T-helper 1 cell treated with Interleukin-12 subunit alpha and Interleukin-12 subunit beta and Interleukin-4 antibody, amounts not matched to agents 30 ng/mL and 1 ng/mL, for 36 hours (primary cell): ENCODE data around the gene DMKN. TPM values are rescaled to one million over a fixed set of nuclear protein-coding genes. Genes with fewer than 3 reads are reported as not detected.
"Not testable (repeated sequence)": the region's sequence is repeated elsewhere in the genome, so short reads cannot be mapped to it uniquely, and the experiment has no call there.

Experiments
- intact Hi-C: fragments of 100-400 bp; cut with micrococcal nuclease; formaldehyde crosslinking; loops from one replicate; pipeline ENCODE4 v1.15.1; 2024
- total RNA-seq: library from RNA; stranded (reverse); gene quantifications from 2 replicates; pipeline ENCODE4 v1.2.3, GENCODE V29; 2022

DMKN gene
- total RNA-seq, 1 donor from 2014 or later = not detected

DNA sequence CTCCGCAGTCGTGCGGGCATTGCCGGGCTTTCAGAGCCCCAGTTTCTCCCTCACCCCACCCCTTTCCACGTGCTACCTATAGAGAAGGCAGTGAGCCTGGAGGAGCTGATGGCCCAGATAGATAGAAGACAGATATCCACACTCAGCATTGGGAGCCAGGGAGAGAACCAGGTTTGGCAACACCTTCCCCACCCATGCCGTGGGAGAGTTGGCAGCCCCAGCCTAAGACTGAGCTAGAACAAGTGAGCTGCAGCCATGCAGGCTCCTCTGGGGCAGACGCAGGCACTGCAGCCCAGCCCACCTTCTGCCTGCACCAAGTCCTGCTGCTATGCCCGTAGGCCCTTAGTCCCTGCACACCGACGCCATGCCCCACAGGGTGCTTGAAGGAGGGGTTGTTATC, 12.8 kb downstream of the DMKN start:
- intact Hi-C loops = no loop called here

- intact Hi-C loops = no loop called here
These were observed 14.4 kb downstream of the DMKN start for GRCh38 chr19:35498984-35499527.

GRCh38 chr19:35498220-35498619, 15.2 kb downstream of the DMKN start:
- intact Hi-C loops = no loop called here

- intact Hi-C loops = no loop called here
These were observed 16.0 kb downstream of the DMKN start for GRCh38 chr19:35497406-35497805.

GRCh38 chr19:35495107-35496064, 18.1 kb downstream of the DMKN start:
- intact Hi-C loops = loop anchor here (1.0 kb wide), 3 partner anchors 143 to 428 kb away; no protein-coding TSS in a partner anchor

DNA sequence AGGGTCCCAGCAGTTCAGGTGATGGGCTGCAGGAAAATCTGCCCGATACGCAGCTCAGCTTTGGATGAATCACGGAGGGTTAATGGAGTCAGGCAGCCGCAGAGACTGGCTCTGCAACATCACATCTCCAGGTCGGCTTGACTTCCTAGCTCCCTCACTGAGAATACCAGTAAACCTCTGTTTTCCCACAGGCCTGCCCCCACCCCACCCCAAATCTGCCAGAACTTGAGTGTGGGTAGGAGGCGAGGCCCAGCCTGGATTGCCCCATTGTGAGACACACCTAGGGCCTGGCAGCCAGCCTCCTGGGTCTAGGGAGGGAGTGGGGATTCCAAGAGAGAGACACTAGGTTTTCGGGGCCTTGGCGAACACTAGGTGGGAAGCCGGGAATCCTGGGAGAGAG, 19.5 kb downstream of the DMKN start:
- intact Hi-C loops = no loop called here

GRCh38 chr19:35491836-35492360, 21.6 kb downstream of the DMKN start:
- intact Hi-C loops = no loop called here

DNA sequence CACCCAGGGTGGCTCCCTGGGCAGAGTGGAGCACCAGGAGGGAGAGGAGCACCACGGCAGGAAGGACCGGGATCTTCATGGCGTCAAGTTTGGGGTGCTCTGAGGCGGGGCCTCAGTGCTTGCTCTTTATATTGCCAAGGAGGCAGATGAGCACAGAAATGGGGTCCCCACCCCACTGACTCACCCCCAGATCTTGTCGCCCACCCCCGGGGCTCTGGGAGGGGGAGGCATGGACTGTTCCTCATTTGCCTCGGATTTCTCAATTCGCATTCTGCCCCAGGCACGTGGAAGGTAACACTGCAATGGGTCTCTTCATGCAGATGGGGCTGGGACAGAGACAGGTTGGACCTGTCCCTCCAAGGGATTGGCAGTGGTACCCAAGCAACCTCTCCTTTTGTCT, 23.1 kb downstream of the DMKN start, which contains the start of gene KRTDAP:
KRTDAP (minus strand) TSS at position 101 of the 400 bp plus-strand sequence; CDS start at position 79, 22 bp downstream.
- intact Hi-C loops = no loop called here

DNA sequence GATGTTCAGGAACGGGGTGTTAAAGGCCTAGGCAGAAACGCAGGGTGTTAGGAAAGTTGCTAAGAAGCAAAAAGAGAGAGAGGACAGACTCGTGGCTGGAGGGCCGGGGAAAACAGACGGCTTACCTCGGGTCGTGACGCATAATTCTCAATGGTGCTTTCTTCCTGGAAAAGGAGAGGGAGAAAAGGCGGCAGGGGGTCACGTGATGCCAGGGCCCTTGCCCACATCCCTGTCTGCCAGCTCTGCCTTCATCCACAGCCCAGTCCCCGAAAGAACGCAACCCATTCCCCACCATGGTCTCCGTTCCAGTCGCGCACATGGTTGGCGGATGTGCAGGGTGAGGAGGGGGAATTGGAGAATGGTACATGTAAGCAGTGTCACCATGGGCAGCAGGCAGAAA, 24.8 kb downstream of the DMKN start:
- intact Hi-C loops = no loop called here

- intact Hi-C loops = no loop called here
These were observed 25.7 kb downstream of the DMKN start for GRCh38 chr19:35487656-35488182.

GRCh38 chr19:35486268-35486708, 27.2 kb downstream of the DMKN start:
- intact Hi-C loops = no loop called here

- intact Hi-C loops = no loop called here
These were observed 29.0 kb downstream of the DMKN start for GRCh38 chr19:35484252-35485036.

DNA sequence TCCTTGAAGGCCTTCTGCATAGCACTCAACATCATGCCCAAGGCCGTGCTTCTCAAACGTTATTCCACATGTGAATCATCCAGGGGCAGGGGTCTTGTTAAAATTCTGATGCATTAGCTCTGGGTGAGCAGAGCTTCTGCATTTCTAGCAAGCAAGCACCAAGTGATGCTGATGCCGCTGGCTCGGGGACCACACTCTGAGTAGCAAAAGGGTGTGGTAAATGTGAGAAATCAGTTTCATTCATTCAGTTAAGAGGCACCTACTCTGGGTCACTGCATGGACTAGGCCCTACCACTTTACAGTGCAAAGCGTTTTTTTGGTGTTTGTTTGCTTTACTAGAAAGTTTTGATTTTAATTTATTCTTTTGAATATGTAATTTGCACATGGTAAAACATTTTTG, 30.4 kb downstream of the DMKN start:
- intact Hi-C loops = no loop called here

DNA sequence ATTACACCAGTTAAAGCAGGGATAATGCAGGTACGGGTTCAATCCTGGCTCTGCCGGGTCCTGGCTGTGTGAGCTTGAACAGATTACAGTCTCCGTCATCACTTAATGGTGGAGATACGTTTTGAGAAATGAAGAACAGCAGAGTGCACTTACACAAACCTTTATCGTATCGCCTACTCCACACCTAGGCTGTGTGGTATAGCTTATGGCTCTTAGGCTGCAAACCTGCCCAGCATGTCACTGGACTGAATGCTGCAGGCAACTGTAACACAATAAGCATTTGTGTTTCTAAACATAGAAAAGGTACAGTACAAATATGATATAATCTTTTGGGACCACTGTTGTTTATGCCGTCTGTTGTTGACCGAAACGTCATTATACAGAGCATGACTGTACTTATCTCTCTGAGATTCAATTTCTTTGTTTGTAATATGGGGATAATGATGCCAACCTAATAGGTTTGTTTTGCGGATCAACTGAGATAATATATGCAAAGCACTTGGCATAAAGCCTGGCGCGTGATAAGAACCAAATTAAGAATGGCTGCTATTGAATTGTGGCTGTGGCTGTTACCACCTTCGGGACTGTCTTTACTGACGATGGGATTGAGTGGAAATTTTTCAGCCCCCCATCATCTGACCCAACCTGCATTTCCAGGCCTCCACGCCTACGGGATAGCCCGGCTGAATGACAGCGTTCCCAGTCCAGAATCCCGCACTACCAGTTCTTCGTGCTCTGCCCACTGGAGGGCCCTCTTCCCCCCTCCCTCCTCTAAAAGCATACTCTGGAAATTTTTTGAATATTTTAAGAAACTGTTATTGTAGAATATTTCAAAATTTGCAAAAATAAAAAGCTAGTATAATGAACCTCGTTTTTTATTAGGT, 34.4 kb downstream of the DMKN start:
- intact Hi-C loops = no loop called here

DNA sequence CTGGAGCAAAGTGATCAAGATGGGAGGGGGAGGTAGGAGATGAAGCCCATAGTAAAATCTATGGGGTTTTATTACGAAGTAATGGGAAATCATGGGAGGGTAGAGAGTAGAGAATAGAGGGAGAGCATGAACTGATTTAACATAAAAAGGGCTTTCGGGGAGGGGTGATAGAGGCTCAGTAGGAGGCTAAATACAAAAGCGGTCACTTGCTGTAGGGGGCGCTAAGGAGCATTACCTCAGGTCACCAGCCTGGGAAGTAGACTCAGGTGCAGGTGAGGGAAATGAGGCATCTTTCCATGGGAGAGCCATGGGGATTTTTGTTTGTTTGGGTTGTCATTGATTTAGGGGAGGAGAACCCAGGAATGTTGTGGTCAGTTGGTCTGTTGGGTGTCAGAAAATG, 37.3 kb downstream of the DMKN start:
- intact Hi-C loops = no loop called here

- intact Hi-C loops = not testable (repeated sequence)
These were observed 38.9 kb downstream of the DMKN start for GRCh38 chr19:35474594-35474993.

GRCh38 chr19:35474104-35474503, 39.3 kb downstream of the DMKN start:
- intact Hi-C loops = no loop called here

- intact Hi-C loops = no loop called here
These were observed 41.5 kb downstream of the DMKN start for GRCh38 chr19:35471946-35472345.

- intact Hi-C loops = not testable (repeated sequence)
These were observed 42.4 kb downstream of the DMKN start for GRCh38 chr19:35471075-35471474.

- intact Hi-C loops = no loop called here
These were observed 43.3 kb downstream of the DMKN start for GRCh38 chr19:35470128-35470527.
